H1 (cell line): ENCODE data around the gene DNAJC17. TPM values are rescaled to one million over a fixed set of nuclear protein-coding genes. Genes with fewer than 3 reads are reported as not detected.

ENCODE experiments used
- CTCF ChIA-PET: fragments of 300-600 bp; sonication (Branson Sonifier 250); formaldehyde crosslinking; loops from one replicate; lab custom pipeline; 2021; ENCODE audit not compliant: partially characterized antibody; lab: Charles Lee
- POLR2A ChIA-PET: fragments of 300-600 bp; sonication (Branson Sonifier 250); formaldehyde crosslinking; loops from one replicate; lab custom pipeline; 2021; ENCODE audit warnings: inconsistent platforms; ENCODE audit not compliant: partially characterized antibody; lab: Charles Lee
- DNase-seq, 2 experiments: peaks; one replicate each; pipeline versions ENCODE4 v3.0.0 to v3.0.0-alpha.2; 2010 to 2022; ENCODE audit warnings: low spot score in 2 of 2, low read depth in 1 of 2, mixed read lengths in 1 of 2
- FAIRE-seq: peaks from 2 replicates; lab custom pipeline; 2011; peaks lifted over from hg19 to GRCh38; lab: Jason Lieb, UNC
- H2AFZ ChIP-seq: 2 replicates; pipeline ENCODE4 v1.8.1; 2012; ENCODE audit warnings: low read length, inconsistent platforms
- H2AK5ac ChIP-seq: 2 replicates; pipeline ENCODE4 v1.6.1; 2013; ENCODE audit warnings: low read depth, low read length
- H2BK120ac ChIP-seq: replicated peaks from 2 replicates; pipeline ENCODE3; 2013; ENCODE audit warnings: low read depth, low read length, inconsistent platforms
- H2BK12ac ChIP-seq: 2 replicates; pipeline ENCODE4 v1.6.1; 2013; ENCODE audit warnings: low read depth, low read length
- H2BK15ac ChIP-seq: 2 replicates; pipeline ENCODE4 v1.6.1; 2013; ENCODE audit warnings: low read length
- H2BK20ac ChIP-seq: 2 replicates; pipeline ENCODE4 v1.6.1; 2013; ENCODE audit warnings: low read length
- H2BK5ac ChIP-seq: 2 replicates; pipeline ENCODE4 v1.6.1; 2013; ENCODE audit warnings: low read depth, low read length
- H3K14ac ChIP-seq: 2 replicates; pipeline ENCODE4 v1.6.1; 2013; ENCODE audit warnings: inconsistent platforms; ENCODE audit not compliant: insufficient read length
- H3K18ac ChIP-seq: 2 replicates; pipeline ENCODE4 v1.6.1; 2013; ENCODE audit warnings: low read length; ENCODE audit errors: extremely low read depth
- H3K23ac ChIP-seq: 2 replicates; pipeline ENCODE4 v1.6.1; 2013; ENCODE audit warnings: inconsistent platforms; ENCODE audit not compliant: insufficient read length
- H3K23me2 ChIP-seq: 2 replicates; pipeline ENCODE4 v1.6.1; 2013; ENCODE audit warnings: low read depth, low read length
- H3K27ac ChIP-seq: 2 replicates; pipeline ENCODE4 v1.6.1; 2011; ENCODE audit warnings: low read depth, low read length, inconsistent platforms
- H3K27me3 ChIP-seq, 4 experiments: replicated peaks in 1 of 4; 1 replicate in 1 of 4; 2 replicates in 3 of 4; pipeline versions ENCODE4 v1.6.1 to v1.8.1; 2011 to 2013; ENCODE audit warnings: low read length in 3 of 4, mild to moderate bottlenecking in 3 of 4, inconsistent platforms in 2 of 4, mixed read lengths in 2 of 4, moderate library complexity in 1 of 4; ENCODE audit not compliant: control insufficient read depth in 3 of 4, insufficient read depth in 3 of 4; ENCODE audit errors: extremely low read depth in 1 of 4
- H3K36me3 ChIP-seq, 4 experiments: 2 replicates each; pipeline versions ENCODE4 v1.6.1 to v1.8.1; 2011 to 2013; ENCODE audit warnings: mild to moderate bottlenecking in 4 of 4, low read length in 3 of 4, moderate library complexity in 2 of 4, control low read depth in 1 of 4, inconsistent platforms in 1 of 4; ENCODE audit not compliant: insufficient read depth in 4 of 4, control insufficient read depth in 2 of 4
- H3K4ac ChIP-seq: replicated peaks from 2 replicates; pipeline ENCODE3; 2013; ENCODE audit warnings: low read length, low read depth, mixed read lengths, inconsistent platforms; ENCODE audit not compliant: insufficient read length
- H3K4me1 ChIP-seq, 4 experiments: replicated peaks in 1 of 4; 1 replicate in 1 of 4; 2 replicates in 3 of 4; pipeline versions ENCODE4 v1.6.1 to v1.8.1; 2011 to 2013; ENCODE audit warnings: low read length in 3 of 4, inconsistent platforms in 2 of 4, mixed read lengths in 1 of 4; ENCODE audit not compliant: insufficient read depth in 4 of 4, control insufficient read depth in 3 of 4
- H3K4me2 ChIP-seq, 2 experiments: 2 replicates each; pipeline versions ENCODE4 v1.6.1 to v1.8.1; 2011 to 2013; ENCODE audit warnings: low read depth in 2 of 2, low read length in 2 of 2, control low read depth in 1 of 2, inconsistent platforms in 1 of 2, mild to moderate bottlenecking in 1 of 2; ENCODE audit not compliant: insufficient read depth in 1 of 2
- H3K4me3 ChIP-seq, 4 experiments: fragments of 200-600, 300-600 bp in 1 of 4; sonication (generic), shearing (Covaris generic), sonication (Bioruptor Twin) in 1 of 4; 2 replicates each; pipeline versions ENCODE4 v1.5.1 to v1.8.1; 2011 to 2016; ENCODE audit warnings: low read length in 4 of 4, low read depth in 3 of 4, control low read depth in 2 of 4, inconsistent platforms in 2 of 4, mild to moderate bottlenecking in 2 of 4, mixed read lengths in 1 of 4, moderate library complexity in 1 of 4; ENCODE audit not compliant: insufficient read depth in 2 of 4; ENCODE audit errors: extremely low read depth in 1 of 4
- H3K56ac ChIP-seq: replicated peaks from 2 replicates; pipeline ENCODE3; 2013; ENCODE audit warnings: low read depth, mild to moderate bottlenecking, mixed read lengths, low read length, inconsistent platforms; ENCODE audit not compliant: insufficient read length
- H3K79me1 ChIP-seq: 2 replicates; pipeline ENCODE4 v1.6.1; 2013; ENCODE audit warnings: low read depth, low read length, control low read depth
- H3K79me2 ChIP-seq, 2 experiments: 2 replicates each; pipeline versions ENCODE4 v1.6.1 to v1.8.1; 2012 to 2013; ENCODE audit warnings: low read length in 2 of 2, mild to moderate bottlenecking in 2 of 2, inconsistent platforms in 1 of 2; ENCODE audit not compliant: insufficient read depth in 2 of 2, control insufficient read depth in 1 of 2
- H3K9ac ChIP-seq, 4 experiments: replicated peaks in 1 of 4; 1 replicate in 1 of 4; 2 replicates in 3 of 4; pipeline versions ENCODE4 v1.6.1 to v1.8.1; 2011 to 2013; ENCODE audit warnings: low read depth in 3 of 4, low read length in 3 of 4, control low read depth in 2 of 4, mild to moderate bottlenecking in 2 of 4, moderate library complexity in 2 of 4, inconsistent platforms in 1 of 4; ENCODE audit errors: extremely low read depth in 1 of 4
- H3K9me3 ChIP-seq, 2 experiments: 2 replicates each; pipeline versions ENCODE4 v1.6.1 to v1.8.1; 2012 to 2013; ENCODE audit warnings: mild to moderate bottlenecking in 2 of 2, moderate library complexity in 2 of 2, control low read depth in 1 of 2, inconsistent platforms in 1 of 2, low read depth in 1 of 2, low read length in 1 of 2, mixed read lengths in 1 of 2; ENCODE audit not compliant: insufficient read depth in 2 of 2
- H4K20me1 ChIP-seq, 2 experiments: replicated peaks in 1 of 2; 2 replicates each; pipeline versions ENCODE3 to v1.8.1; 2011 to 2013; ENCODE audit warnings: inconsistent platforms in 2 of 2, low read length in 2 of 2, mild to moderate bottlenecking in 1 of 2; ENCODE audit not compliant: insufficient read depth in 2 of 2, control insufficient read depth in 1 of 2
- H4K5ac ChIP-seq: 2 replicates; pipeline ENCODE4 v1.6.1; 2013; ENCODE audit warnings: low read length, low read depth, mixed read lengths, inconsistent platforms; ENCODE audit not compliant: insufficient read length
- H4K8ac ChIP-seq: 2 replicates; pipeline ENCODE4 v1.8.0; 2013; ENCODE audit warnings: mild to moderate bottlenecking, moderate library complexity, low read length, inconsistent platforms; ENCODE audit not compliant: insufficient read depth; ENCODE audit errors: extremely low read depth
- H4K91ac ChIP-seq: replicated peaks from 2 replicates; pipeline ENCODE3; 2013; ENCODE audit warnings: low read length, mixed read lengths, inconsistent platforms; ENCODE audit not compliant: insufficient read length
- CHD1 ChIP-seq: IDR thresholded peaks from 2 replicates; pipeline ENCODE4 v1.6.1; 2012; ENCODE audit warnings: low read depth, low read length, improper control_type of control experiment
- KDM1A ChIP-seq: fragments of 200-600, 300-600 bp; sonication (generic); IDR thresholded peaks from 2 replicates; pipeline ENCODE4 v1.7.1; 2016; ENCODE audit warnings: mild to moderate bottlenecking, low read length, borderline replicate concordance
- RBBP5 ChIP-seq: IDR thresholded peaks from 2 replicates; pipeline ENCODE4 v1.7.1; 2012; ENCODE audit warnings: low read depth, mild to moderate bottlenecking, inconsistent platforms, low read length, moderate library complexity, borderline replicate concordance
- SAP30 ChIP-seq: fragments of 300-600 bp; sonication (generic); IDR thresholded peaks from 2 replicates; pipeline ENCODE4 v1.7.1; 2012; ENCODE audit warnings: low read length, moderate library complexity, mild to moderate bottlenecking, inconsistent platforms; ENCODE audit not compliant: insufficient read depth, insufficient replicate concordance
- TCF12 ChIP-seq: IDR thresholded peaks from 2 replicates; pipeline ENCODE4 v1.6.1; 2011; ENCODE audit warnings: low read depth, mild to moderate bottlenecking, low read length
- WGBS, 2 experiments: shearing (Covaris generic) in 1 of 2; methylation state at CpG; one replicate each; pipeline versions ENCODE4 v1.1.6 to v1.1.7; 2013 to 2015; ENCODE audit warnings: low lambda C conversion rate in 2 of 2, mixed read lengths in 2 of 2, inconsistent platforms in 1 of 2, low coverage in 1 of 2, missing lambda C conversion rate in 1 of 2; ENCODE audit not compliant: insufficient replicate concordance in 2 of 2, insufficient coverage in 1 of 2, insufficient read length in 1 of 2; ENCODE audit errors: extremely low coverage in 1 of 2, missing lambda C conversion rate in 1 of 2; 5-methylcytosine and 5-hydroxymethylcytosine counted together
- polyA plus RNA-seq, 7 experiments: library from polyadenylated mRNA; depleted of rRNA in 3 of 7; stranded (reverse) in 5 of 7; unstranded in 2 of 7; fragments of >200 nt in 5 of 7; fragments of 200-250 nt in 2 of 7; gene quantifications; 1 replicate in 5 of 7; 2 replicates in 1 of 7; 4 replicates in 1 of 7; pipeline versions ENCODE4 v1.2.1 to v1.2.3, GENCODE V29; 2011 to 2013; ENCODE audit warnings: missing spikeins in 2 of 7, mixed read lengths in 2 of 7
- total RNA-seq: library from RNA; stranded (reverse); fragmentation: NEBNext Ultra II Directional; extraction: Animal tissue kit (Norgen Biotek cat#: 25700); gene quantifications from 2 replicates; pipeline ENCODE4 v1.2.1, GENCODE V29; 2021

DNAJC17 gene
- total and polyA plus RNA-seq, 2 of the 8 experiments (the other 6 are each of a cell fraction or from before 2014, with no cell fraction given) = 39.5 to 45.4 TPM

- Histone ChIP-seq H2AFZ (no peak overlapping the region), H3K23ac (no peak overlapping the region), H3K23me2 (no peaks in the 10 kb centered on the region; the same call in 1 of the 2 replicates), H3K9me3 (no peaks in the 10 kb centered on the region), H2BK5ac (no peak overlapping the region), H3K4me2 (no peak overlapping the region), H3K79me2 (peaks cover 0 to 19% of the 10 kb centered on the region in 2 experiments; a peak in 3 of 4 replicates), H2BK15ac (no peak overlapping the region), H3K18ac (no peak overlapping the region), H2BK120ac (no peak overlapping the region), H2BK20ac (no peak overlapping the region), H4K91ac (no peak overlapping the region), H3K56ac (no peak overlapping the region), H3K14ac (no peak overlapping the region), H3K4me3 (no peak overlapping the region), H2AK5ac (no peak overlapping the region), H4K20me1 (peaks cover 2 to 7% of the 10 kb centered on the region in 2 experiments), H3K4me1 (peaks cover 19 to 35% (median 20%) of the 10 kb centered on the region in 4 experiments), H3K79me1 (peaks cover 4% of the 10 kb centered on the region), H3K27me3 (no peaks in the 10 kb centered on the region), H2BK12ac (no peak overlapping the region), H3K9ac (no peak overlapping the region), H4K8ac (no peak overlapping the region), H3K27ac (no peak overlapping the region), H3K36me3 (no peaks in the 10 kb centered on the region; a peak in 1 of 8 replicates), H4K5ac (no peak overlapping the region), H3K4ac (no peak overlapping the region)
- FAIRE-seq (no peak), DNase-seq (no peak)
- ChIA-PET CTCF (interaction anchor here (0.6 to 12.9 kb wide), 8 partner anchors 17 to 104 kb away, joined by 3 to 184 read pairs (median 6); partner anchors contain the start of genes C15orf62, DNAJC17, GCHFR and VPS18), POLR2A (interaction anchor here (0.9 to 2.4 kb wide), 4 partner anchors 11 to 54 kb away, joined by 3 to 7 read pairs (median 4); partner anchors contain the start of genes GCHFR and SPINT1)
- 88% methylated on average over 8 of the region's 8 CpGs; no CpG with 5 or more reads in 1 of the 2 experiments for WGBS, 2 experiments
- TF ChIP-seq SAP30 = no peak
- no peak for TF ChIP-seq KDM1A
- TF ChIP-seq TCF12 = no peak
- TF ChIP-seq CHD1 = no peak
- TF ChIP-seq RBBP5 = no peak
Measured at GRCh38 chr15:40789999-40790398, 17.3 kb downstream of the DNAJC17 start.
